ENCODE data around the gene MEX3A.
"Not testable (repeated sequence)": the region's sequence is repeated elsewhere in the genome, so short reads cannot be mapped to it uniquely, and the experiment has no call there.

The MEX3A gene

GRCh38 chr1:156053768-156054499 is 28.3 kb downstream of the MEX3A start, which contains the start of gene UBQLN4:
Gene UBQLN4, minus strand, starts transcription at chr1:156053798. Its CDS starts 97 bp downstream, at chr1:156053701.
- peak; percentile 49 for DNase-seq

- DNase-seq, result peak; percentile 31
Observed at GRCh38 chr1:156052862-156053767, 29.1 kb downstream of the MEX3A start.

- DNase-seq, result no peak
Observed at GRCh38 chr1:156051011-156051725, 31.1 kb downstream of the MEX3A start.

GRCh38 chr1:156050376-156050775 is 31.9 kb downstream of the MEX3A start:
- DNase-seq, result no peak

DNA sequence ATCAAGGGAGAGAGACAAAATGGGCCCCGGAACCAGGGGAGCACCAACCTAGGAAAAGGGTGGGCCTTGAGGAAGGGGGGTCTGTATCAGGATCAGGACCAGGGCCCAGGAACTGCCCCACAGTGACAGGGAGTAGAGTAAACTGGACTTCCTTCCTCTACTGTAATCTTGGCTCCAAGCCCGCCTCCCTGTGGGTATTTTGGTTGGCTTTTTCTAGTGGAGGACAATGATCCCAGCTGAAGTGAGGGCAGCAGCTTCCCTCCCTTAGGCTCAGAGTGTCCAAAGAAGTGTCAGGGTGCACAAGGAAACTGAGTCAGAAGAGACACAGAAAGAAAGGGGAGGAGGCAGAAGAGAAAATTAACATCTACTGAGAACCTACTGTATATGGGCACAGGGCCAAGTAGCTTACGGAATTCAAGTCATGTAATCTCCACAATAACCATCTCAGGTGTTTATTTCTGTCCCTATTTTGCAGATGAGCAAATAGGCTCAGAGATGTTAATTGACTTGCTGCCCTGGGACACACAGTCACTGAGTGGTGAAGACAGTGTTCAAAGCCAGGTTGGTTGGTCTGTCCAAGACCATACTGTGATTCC is 33.5 kb downstream of the MEX3A start:
- no peak for DNase-seq

GRCh38 chr1:156045076-156045475 is 37.2 kb downstream of the MEX3A start:
- DNase-seq, result no peak

DNA sequence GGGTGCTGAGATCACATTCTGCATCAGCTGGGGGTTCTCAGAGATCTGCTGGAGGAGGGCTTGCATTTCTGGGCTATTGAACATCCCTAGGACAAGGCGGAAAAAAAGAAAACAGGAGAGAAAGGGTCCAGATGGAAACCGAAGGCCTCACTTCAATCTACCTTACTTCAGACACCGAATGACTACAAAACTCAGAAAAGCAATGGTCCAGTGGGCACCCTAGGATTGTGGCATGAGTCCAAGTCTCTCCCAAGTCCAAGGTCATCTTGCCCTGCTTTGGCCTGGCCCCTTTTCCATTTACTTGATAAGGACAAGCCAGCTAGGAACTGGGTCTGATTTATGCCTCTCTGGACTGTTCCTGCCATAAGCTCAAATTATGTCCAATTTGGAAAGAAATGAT is 39.4 kb downstream of the MEX3A start:
- DNase-seq, result no peak

- DNase-seq, result not testable (repeated sequence)
Observed at GRCh38 chr1:156034991-156035390, 47.3 kb downstream of the MEX3A start.

DNA sequence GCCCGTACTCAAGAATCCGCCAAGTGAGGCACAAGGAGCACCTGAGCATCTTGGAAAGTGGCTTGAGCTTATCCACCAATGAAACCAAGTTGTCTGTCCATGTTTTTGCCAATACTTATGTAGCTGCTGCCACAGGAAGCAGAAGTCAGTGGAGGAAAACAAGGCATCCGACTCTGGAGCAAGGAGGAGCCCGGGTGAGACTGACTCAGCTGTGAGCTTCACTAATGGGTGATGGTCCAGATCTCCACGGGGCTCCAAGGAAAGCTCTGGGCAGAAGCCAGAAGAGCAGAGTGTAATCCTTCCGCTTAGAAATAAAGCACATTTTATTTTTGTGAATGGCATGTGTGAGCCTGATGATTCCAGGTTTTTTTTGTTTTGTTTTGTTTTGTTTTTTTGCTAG is 49.3 kb downstream of the MEX3A start:
- DNase-seq, result no peak

- no peak for DNase-seq
Observed at GRCh38 chr1:156026588-156026987, 55.7 kb downstream of the MEX3A start.

DNA sequence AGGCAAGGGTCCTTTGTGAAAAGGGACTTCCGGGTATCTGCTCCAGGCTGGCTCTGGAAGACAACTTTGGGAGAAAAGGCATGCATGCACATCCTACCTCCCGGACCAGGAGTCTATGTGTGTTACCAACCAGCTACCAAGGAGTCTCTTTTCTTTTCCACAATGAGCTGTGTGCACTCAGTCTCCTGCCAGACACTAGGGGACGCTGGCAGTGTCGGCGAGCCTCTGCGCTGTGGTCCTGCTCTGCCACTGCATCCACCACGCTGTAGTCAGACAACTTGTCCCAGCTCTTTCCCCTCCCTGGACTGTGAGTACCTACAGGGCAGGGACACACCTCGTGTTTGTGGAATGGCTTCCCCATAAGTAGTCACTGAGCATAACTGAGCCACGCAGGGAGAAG is 56.4 kb downstream of the MEX3A start:
- DNase-seq, result no peak

- no peak for DNase-seq
Observed at GRCh38 chr1:156024801-156025200, 57.5 kb downstream of the MEX3A start.
